WERI-Rb-1 (cell line): ENCODE measurements around the gene DGKB.
A peak's percentile ranks its signal among the peaks of the same experiment; 100 is the strongest.

Experiments used
- DNase-seq: peaks from one replicate; pipeline ENCODE4 v3.0.0-alpha.2; 2020
- H3K27ac ChIP-seq: fragments of 250-450 bp; sonication (Bioruptor Pico); 2 replicates; pipeline ENCODE4 v1.5.1; 2020; ENCODE audit warnings: mild to moderate bottlenecking, moderate library complexity
- H3K27me3 ChIP-seq: fragments of 250-450 bp; sonication (Bioruptor Pico); 2 replicates; pipeline ENCODE4 v1.5.1; 2021; ENCODE audit warnings: mild to moderate bottlenecking, low read depth, moderate library complexity; ENCODE audit not compliant: insufficient read depth, severe bottlenecking
- H3K36me3 ChIP-seq: fragments of 250-450 bp; sonication (Bioruptor Pico); 2 replicates; pipeline ENCODE4 v1.5.1; 2020; ENCODE audit warnings: mild to moderate bottlenecking, moderate library complexity
- H3K4me3 ChIP-seq: 2 replicates; pipeline ENCODE4 v1.5.1; 2011; ENCODE audit warnings: low read depth, mild to moderate bottlenecking, control low read depth, low read length
- H3K9me3 ChIP-seq: fragments of 250-450 bp; sonication (Bioruptor Pico); 2 replicates; pipeline ENCODE4 v1.5.1; 2021; ENCODE audit warnings: mild to moderate bottlenecking, moderate library complexity; ENCODE audit not compliant: severe bottlenecking
- CTCF ChIP-seq: IDR thresholded peaks from 2 replicates; pipeline ENCODE4 v1.5.1; 2011; ENCODE audit warnings: low read depth, mild to moderate bottlenecking, control low read depth, inconsistent platforms, low read length

The DGKB gene

DNA sequence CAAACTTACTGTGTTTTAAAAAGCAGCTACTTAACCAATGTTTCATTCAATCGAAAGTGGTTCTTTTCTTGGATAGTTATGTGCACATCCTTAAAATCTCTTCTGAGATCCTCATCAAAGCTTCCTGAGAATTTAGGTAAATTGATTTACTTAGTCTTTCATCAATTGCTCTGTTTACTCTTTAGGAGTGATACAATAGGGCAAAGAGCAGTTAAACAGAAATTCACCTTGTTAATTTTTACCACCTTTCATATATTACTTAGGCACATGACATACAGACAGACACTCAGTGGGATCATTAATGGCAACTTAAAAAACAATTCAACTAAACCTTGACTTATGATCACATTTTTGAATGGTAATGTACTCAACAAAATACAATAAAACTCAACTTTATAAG is 456.3 kb downstream of the DGKB start:
- no peaks in the 10 kb centered on the region for H3K27me3 ChIP-seq
- TF ChIP-seq CTCF = no peak
- H3K9me3 ChIP-seq = no peaks in the 10 kb centered on the region
- H3K4me3 ChIP-seq = no peak overlapping the region
- no peak for DNase-seq
- H3K27ac ChIP-seq = no peak overlapping the region
- H3K36me3 ChIP-seq = no peaks in the 10 kb centered on the region

DNA sequence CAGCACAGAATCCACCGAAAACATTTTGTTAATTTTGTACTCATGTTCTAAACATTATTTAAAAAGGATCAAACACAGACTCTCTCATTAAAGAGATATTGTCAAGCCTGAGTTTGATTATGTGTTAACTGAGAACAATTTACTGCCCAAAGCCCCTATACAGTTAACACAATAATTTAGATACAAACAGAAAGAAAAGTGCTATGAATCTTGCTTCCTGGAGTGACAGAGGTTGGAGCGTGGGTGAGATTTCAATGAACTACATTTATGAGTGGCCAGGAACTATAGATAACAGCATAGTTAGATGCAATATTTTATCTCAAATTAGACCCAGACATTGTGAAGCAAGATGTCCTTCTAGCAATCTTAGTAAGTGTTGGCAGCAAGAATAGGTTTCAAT is 464.2 kb downstream of the DGKB start:
- Histone ChIP-seq H3K27ac (no peak overlapping the region), H3K27me3 (no peaks in the 10 kb centered on the region), H3K4me3 (no peak overlapping the region), H3K36me3 (no peaks in the 10 kb centered on the region), H3K9me3 (no peaks in the 10 kb centered on the region)
- no peak for DNase-seq
- no peak for TF ChIP-seq CTCF

DNA sequence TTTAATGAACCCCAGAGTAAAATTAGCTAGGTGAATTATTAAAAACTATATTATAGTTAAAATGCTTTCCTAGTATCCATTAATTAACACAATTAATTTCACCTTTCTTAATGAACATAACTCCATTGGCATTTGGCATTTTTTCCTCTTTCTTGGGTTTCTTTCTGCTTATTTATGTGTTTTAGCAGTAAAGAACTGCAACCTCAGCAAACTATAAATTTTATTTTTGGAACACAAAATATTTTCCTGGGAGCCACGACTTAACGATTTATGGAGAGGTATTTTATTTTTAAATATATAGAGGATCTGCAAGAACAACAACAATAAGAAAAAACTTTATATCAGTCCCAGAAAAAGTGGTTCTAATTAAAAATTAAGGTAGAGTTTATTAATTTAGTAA is 465.7 kb downstream of the DGKB start:
- no peak overlapping the region for H3K27ac ChIP-seq
- no peak overlapping the region for H3K4me3 ChIP-seq
- H3K9me3 ChIP-seq = no peaks in the 10 kb centered on the region
- no peak for TF ChIP-seq CTCF
- DNase-seq = no peak
- H3K27me3 ChIP-seq = no peaks in the 10 kb centered on the region
- no peaks in the 10 kb centered on the region for H3K36me3 ChIP-seq

- DNase-seq = peak; percentile 24
- H3K9me3 ChIP-seq = no peaks in the 10 kb centered on the region
- no peak for TF ChIP-seq CTCF
These were observed 469.6 kb downstream of the DGKB start for GRCh38 chr7:14432924-14433323.

GRCh38 chr7:14430926-14431325 is 471.6 kb downstream of the DGKB start:
- Histone ChIP-seq H3K9me3 (no peaks in the 10 kb centered on the region), H3K27me3 (no peaks in the 10 kb centered on the region), H3K27ac (no peak overlapping the region), H3K36me3 (no peaks in the 10 kb centered on the region), H3K4me3 (no peak overlapping the region)
- DNase-seq = no peak
- no peak for TF ChIP-seq CTCF

More at GRCh38 chr7:14432924-14433323, 469.6 kb downstream of the DGKB start:
- Histone ChIP-seq H3K27ac (no peak overlapping the region), H3K4me3 (no peak overlapping the region), H3K36me3 (no peaks in the 10 kb centered on the region), H3K27me3 (no peaks in the 10 kb centered on the region)

DNA sequence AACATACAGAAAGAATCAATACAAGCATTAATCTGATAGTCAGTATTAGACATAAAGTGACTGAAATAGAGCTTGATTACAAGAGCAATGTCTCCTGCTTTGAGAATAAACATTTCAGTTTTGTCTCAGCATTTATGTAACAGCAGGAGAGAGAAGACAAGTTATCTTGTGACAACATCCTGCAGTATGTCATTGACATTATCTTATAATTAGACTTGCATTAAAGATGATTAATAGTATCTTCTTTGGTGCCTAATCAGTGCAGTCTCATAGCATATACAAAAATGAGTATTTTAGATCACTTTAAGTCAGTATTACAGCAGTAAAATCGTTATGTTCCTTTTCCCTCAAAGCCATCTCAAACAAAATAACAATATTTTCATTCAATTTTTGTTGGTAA is 477.0 kb downstream of the DGKB start:
- Histone ChIP-seq H3K27me3 (no peaks in the 10 kb centered on the region), H3K4me3 (no peak overlapping the region), H3K9me3 (no peaks in the 10 kb centered on the region), H3K36me3 (no peaks in the 10 kb centered on the region), H3K27ac (no peak overlapping the region)
- no peak for DNase-seq
- TF ChIP-seq CTCF = no peak
